ENCODE measurements around the gene ZFHX3.

ZFHX3 gene

GRCh38 chr16:72896485-72897118, 151.3 kb downstream of the ZFHX3 start:
- DNase-seq, result no peak

- DNase-seq, result no peak
These were observed 152.0 kb downstream of the ZFHX3 start for GRCh38 chr16:72895951-72896350.

- DNase-seq, result no peak
These were observed 153.4 kb downstream of the ZFHX3 start for GRCh38 chr16:72894293-72895151.

DNA sequence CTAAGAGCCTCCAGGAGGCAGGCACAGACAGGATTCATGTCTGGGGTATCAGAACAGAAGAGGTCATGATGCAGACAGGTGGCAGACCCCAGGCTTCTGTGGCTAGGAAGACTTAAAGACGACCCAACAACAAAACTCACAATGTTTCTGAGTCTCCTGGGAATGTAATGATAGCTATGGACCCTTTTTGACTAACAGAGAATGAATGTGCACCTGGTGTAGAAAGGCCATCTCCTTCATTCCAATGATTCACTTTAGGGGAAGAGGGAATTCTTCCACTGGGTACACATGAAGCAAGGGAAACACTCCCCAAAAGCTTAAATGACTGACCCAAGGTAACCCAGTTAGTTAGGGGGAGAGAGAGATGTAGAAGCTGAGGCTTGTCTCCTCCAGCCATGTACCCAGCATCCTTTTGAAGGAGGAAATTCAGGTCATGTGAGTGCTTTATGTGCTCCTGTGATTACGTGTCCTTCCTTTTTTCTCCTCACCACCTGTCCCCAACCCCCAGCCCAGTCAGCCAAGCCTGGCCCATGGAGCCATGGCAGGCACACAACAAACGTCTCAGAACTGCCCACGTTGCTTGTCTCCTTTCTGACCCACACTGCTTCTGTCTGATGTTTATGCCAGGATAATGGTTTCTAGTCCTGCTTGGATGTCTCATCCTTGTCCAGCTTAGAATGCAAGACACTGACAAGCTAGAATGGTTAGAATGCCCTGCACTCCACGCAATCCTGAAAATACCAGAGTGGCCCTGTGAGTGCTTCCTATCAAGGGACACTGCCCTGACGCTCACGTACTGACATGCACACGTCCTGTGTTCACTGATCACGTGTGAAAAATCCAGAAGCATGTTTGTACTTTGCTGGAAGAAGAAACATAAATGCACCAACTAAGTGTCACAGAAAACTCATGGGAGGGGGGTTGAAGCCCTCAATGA, 156.4 kb downstream of the ZFHX3 start:
- DNase-seq, result no peak

- DNase-seq, result no peak
These were observed 157.3 kb downstream of the ZFHX3 start for GRCh38 chr16:72890587-72890986.

- DNase-seq, result no peak
These were observed 158.0 kb downstream of the ZFHX3 start for GRCh38 chr16:72889616-72890582.

DNA sequence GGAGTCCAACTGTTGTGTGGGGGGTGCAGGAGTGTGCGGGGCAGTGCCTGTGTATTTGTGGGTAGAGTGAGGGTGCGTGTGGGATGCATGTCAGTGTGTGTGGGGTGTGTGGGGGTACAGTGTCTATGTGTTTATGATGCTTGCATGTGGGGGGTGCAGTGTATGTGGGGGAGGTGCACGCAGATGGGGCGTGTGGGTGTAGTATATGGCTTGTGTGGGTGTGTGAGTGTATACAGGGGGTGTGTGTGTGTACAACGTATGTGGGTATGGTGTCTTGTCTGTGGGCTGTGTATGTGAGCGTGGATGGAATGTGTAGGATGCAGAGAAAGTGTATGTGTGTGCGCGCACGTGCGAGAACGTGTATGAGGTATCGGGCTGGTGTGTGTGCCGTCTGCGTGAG, 160.4 kb downstream of the ZFHX3 start:
- DNase-seq, result no peak

GRCh38 chr16:72886346-72886974, 161.5 kb downstream of the ZFHX3 start:
- DNase-seq, result no peak

DNA sequence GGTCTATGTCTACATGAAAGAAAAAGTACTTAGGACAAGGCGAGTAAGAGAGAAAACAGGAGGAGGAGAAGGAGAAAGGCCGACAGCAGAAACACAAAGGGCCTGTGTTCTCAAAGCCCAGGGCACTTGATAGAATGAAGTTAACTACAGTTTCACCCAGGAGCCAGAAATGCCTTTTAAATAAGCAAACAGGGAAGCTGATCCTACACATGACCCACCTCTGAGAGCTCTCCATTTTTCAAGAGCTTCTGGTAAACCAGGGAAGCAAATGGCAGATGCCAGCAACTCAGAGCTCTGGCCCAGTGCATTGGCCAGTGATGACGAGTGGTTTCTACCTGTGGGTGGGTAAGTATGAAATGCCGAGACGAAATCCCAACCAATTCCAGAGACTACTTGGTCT, 163.4 kb downstream of the ZFHX3 start:
- no peak for DNase-seq

DNA sequence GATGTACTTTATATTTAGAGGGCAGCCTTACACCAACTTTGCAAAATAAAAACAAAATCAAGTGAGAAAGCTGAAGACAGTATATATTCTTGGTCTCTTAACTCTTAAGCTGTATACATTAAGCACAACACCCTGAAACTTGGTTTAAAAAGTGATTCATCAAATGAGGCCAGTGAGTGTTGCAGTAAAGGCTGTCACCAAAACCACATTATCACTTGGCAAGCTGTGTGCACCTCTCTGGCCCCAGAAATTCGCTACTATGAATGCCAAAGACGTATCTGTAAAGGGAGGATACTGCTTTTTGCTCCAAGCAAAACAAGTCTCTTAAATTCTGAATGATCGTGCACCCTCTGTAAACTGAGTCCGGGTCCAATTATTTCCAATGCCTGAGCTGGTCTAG, 163.9 kb downstream of the ZFHX3 start:
- no peak for DNase-seq

DNA sequence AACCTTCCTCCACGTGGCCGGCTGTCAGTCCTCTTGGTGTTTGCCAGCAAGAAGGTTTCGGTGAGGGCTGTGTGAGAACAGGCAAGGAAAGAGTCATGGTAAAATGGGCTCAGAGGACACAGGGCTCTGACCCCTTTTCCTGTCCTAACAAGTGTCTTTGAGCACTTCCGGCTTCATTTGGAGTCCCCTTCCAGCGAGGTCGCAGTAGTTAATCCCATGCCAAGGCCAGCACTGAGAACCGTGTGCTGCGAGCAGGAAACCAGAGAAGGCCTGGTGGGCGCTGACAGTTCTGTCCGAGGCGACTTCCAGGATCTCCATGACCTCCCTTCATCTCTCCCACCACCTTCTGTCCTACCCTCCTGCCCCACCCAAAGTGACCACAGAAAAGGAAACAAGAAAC, 168.1 kb downstream of the ZFHX3 start:
- no peak for DNase-seq

DNA sequence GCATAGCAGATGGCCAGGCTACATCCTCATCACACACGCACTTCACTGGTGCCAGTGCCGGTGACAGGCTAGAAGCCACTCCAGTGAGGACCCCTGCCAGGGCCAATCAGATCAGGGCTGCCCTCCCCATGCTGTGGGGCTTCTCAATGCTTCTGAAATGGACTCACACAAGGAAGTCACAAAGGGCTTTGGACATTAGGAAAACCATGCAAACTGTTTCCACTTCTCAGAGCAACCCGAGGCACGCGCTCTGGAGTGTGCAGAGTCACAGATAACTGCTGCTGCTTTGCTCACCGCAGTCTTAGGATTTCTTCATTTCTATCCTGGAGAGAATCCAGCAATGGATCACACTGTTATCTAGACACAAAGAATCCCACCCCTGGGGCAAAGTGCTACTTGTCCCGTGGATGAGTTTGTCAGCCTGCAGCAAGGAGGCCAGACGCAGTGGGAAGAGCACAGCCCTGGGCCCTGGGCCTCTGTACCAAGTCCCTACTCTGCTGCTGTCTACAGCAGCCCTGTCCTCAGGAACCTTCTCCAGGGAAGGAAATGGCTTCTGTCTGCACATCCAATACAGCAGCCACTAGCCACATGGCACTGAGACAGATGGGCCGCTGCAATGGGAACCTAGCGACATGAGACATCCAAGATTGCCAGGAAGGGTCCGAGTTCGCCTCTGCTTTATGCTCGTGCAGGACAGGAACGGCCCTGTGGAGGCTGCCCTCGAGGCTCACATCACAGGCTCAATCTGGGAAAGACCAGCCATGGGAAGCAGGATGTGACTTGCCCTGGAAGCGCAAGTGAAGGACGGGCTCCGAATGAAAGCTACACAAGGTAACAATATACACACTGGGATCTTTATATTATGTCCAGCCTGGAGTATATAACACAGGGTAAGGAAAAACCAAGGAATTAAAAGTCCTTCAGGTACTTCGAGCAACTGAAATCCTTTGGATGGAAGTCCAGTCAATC, 169.3 kb downstream of the ZFHX3 start:
- peak; percentile 28 for DNase-seq

GRCh38 chr16:72877374-72878028, 170.4 kb downstream of the ZFHX3 start:
- DNase-seq, result no peak

DNA sequence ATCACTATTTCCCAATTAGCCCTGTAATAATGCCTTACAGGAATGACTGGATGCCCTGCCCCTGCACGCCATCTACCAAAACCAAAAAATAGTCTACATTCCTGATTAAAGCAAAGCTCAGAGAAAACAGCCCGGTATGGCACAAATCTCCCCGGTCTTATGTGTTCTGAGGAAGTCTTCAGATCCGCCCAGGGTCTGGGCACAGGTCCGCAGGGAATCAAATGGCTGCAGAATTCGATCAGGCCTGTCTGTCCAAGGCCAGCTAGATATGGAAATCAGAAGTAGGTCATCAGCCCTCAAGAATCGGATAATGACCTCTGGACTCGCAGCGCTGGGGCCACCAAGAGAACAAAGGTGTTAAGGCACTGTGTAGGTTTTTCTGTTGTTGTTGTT, 171.0 kb downstream of the ZFHX3 start:
- no peak for DNase-seq

- peak; percentile 81 for DNase-seq
These were observed 171.7 kb downstream of the ZFHX3 start for GRCh38 chr16:72876221-72876620.

DNA sequence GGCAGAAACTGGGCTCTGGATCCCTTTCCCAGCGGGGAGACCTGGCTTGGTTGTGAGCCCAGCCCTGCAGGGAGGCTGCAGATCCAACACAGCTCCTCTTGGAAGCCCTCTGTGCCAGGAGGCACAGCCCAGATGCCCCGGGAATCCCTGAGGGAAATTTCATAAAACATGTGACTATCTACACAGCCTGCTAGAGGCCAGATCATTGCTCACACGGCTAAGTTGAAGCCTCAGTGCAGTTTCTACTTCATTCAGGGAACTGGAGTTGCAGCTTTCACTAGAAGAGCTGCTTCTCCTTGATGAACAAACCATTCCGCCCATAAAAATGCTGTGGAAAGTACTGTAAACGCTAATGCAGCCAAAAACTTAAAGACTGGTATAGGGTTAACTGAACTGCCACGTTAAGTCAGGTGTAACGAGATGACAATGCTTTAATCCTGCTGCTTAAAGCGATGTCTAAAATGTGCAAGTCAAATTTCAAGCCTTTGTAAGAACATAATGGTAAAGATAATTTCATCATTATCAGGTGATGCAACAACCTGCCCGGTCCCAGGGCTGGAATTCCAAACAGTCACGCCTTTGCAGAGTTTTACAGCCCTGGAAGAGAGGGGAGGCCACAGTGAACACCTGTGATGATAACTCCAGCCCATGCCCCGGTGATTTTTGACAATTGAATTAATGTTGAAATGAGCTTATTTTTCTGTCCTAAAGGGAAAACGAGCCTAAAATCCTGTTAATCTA, 172.5 kb downstream of the ZFHX3 start:
- DNase-seq, result no peak

DNA sequence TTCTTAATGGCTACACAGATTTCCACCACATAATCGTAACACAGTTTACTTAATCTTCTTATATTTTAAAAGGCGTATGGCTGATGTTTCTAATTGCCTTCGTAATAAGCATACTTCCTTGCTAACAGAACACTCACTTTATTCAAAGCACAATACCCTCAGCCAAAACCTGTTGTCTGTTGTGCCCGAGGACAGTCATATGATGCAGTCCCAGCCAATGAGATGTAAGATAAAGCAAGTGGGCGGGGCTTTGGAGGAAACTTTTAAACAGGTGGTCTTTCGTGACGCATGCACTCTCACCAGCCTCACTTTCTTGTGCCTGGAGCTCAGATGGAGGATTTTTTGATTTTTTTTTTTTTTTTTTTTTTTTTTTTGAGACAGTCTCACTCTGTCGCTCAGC, 174.1 kb downstream of the ZFHX3 start:
- no peak for DNase-seq

- DNase-seq, result no peak
These were observed 174.9 kb downstream of the ZFHX3 start for GRCh38 chr16:72873044-72873443.

DNA sequence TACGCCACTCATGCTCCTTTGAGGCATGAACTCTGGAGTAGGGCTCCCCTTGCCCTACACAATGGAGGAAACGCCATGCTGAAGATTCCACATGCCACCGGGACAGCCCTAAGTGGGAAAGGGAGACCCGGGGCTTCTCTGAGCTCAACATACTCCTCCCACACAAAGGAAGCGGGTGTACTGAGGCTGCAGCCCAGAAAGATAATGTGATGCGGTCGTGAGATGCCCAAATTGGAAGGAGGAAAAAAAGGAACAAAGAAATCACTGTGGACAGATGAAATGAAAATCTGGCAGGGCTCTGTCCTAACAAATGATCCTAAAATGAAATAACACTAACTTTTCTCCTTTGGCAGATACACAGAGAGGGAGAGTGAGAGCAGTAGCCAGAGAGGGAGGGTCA, 182.1 kb downstream of the ZFHX3 start:
- DNase-seq, result no peak

Data from hematopoietic multipotent progenitor cell treated with erythropoietin and hydrocortisone succinate and interleukin-3 and kit ligand, for 6 days (in vitro differentiated cells).